Activated CD8-positive, alpha-beta memory T cell treated with anti-CD3 and anti-CD28 coated beads for 1 hour (primary cell): ENCODE data around the gene PALM3.

ENCODE experiments used
- DNase-seq, 2 donors: peaks; one replicate each; pipeline ENCODE4 v3.0.0-alpha.2; 2020; ENCODE audit warnings: low read depth in 1 of 2; ENCODE audit errors: extremely low read depth in 1 of 2

The PALM3 gene

GRCh38 chr19:14004619-14005348, 57.1 kb downstream of the PALM3 start:
- no peak for DNase-seq
